GM12878 (cell line): Measurements from ENCODE around the gene NMNAT3. TPM values are rescaled to one million over a fixed set of nuclear protein-coding genes. Genes with fewer than 3 reads are reported as not detected.

Experiments used
- ATAC-seq: fragments of 200-7000 bp; cut with Tn5 transposase; 3 replicates; pipeline ENCODE4 v1.9.1; 2020; ENCODE audit warnings: mild to moderate bottlenecking, moderate library complexity
- BruUV-seq: library from RNA; stranded (reverse); fragments of 400-500 nt; replicated peaks from 2 replicates; lab custom pipeline; 2021; lab: Mats Ljungman, UMichigan
- CTCF ChIA-PET: fragments of 300-600 bp; sonication (Branson Sonifier 250); formaldehyde crosslinking; extraction: SDS; loops from one replicate; lab custom pipeline; 2021; ENCODE audit warnings: inconsistent platforms; lab: Yijun Ruan, JAX
- POLR2A ChIA-PET: fragments of 350-600 bp; formaldehyde crosslinking; extraction: SDS; loops from one replicate; lab custom pipeline; 2021; ENCODE audit warnings: inconsistent platforms; lab: Charles Lee
- RAD21 ChIA-PET: fragments of 300-600 bp; sonication (Branson Sonifier 250); formaldehyde crosslinking; loops from one replicate; lab custom pipeline; 2023; ENCODE audit warnings: antibody characterized with exemption; ENCODE audit not compliant: unreplicated experiment; lab: Charles Lee
- SMC1A ChIA-PET: fragments of 300-600 bp; sonication (Branson Sonifier 250); formaldehyde crosslinking; loops from one replicate; lab custom pipeline; 2023; ENCODE audit not compliant: unreplicated experiment, uncharacterized antibody; lab: Charles Lee
- DNase-seq: peaks from one replicate; pipeline ENCODE4 v3.0.0-alpha.2; 2011; ENCODE audit warnings: low read depth, low spot score
- FAIRE-seq: peaks from 3 replicates; lab custom pipeline; 2011; peaks lifted over from hg19 to GRCh38; lab: Jason Lieb, UNC
- H2AFZ ChIP-seq: 2 replicates; pipeline ENCODE4 v1.6.0; 2011; ENCODE audit warnings: low read depth, low read length, control low read depth; ENCODE audit not compliant: control insufficient read depth
- H3K27ac ChIP-seq: 2 replicates; pipeline ENCODE4 v1.5.1; 2011; ENCODE audit warnings: control low read depth; ENCODE audit not compliant: control insufficient read depth, insufficient read depth
- H3K27me3 ChIP-seq, 2 experiments: replicated peaks in 1 of 2; 2 replicates each; pipeline versions ENCODE4 v1.6.0 to v1.6.1; 2011; ENCODE audit warnings: low read length in 1 of 2; ENCODE audit not compliant: control insufficient read depth in 2 of 2, insufficient read depth in 2 of 2
- H3K36me3 ChIP-seq, 2 experiments: 2 replicates each; pipeline ENCODE4 v1.5.1; 2011; ENCODE audit warnings: low read length in 1 of 2; ENCODE audit not compliant: control insufficient read depth in 2 of 2, insufficient read depth in 2 of 2
- H3K4me1 ChIP-seq: 2 replicates; pipeline ENCODE4 v1.6.1; 2011; ENCODE audit warnings: mild to moderate bottlenecking, low read length, moderate library complexity, mixed read lengths; ENCODE audit not compliant: control insufficient read depth, insufficient read depth
- H3K4me2 ChIP-seq: 2 replicates; pipeline ENCODE4 v1.6.0; 2011; ENCODE audit warnings: control low read depth; ENCODE audit not compliant: control insufficient read depth, insufficient read depth
- H3K4me3 ChIP-seq: fragments of 200-600 bp; sonication (generic); 2 replicates; pipeline ENCODE4 v1.5.1; 2016
- H3K79me2 ChIP-seq: 2 replicates; pipeline ENCODE4 v1.6.0; 2011; ENCODE audit warnings: low read length; ENCODE audit not compliant: control insufficient read depth, insufficient read depth
- H3K9ac ChIP-seq: 2 replicates; pipeline ENCODE4 v1.8.0; 2011; ENCODE audit warnings: low read length, control low read depth, mixed read lengths; ENCODE audit not compliant: control insufficient read depth, insufficient read depth
- H3K9me3 ChIP-seq: replicated peaks from 3 replicates; pipeline ENCODE4 v1.5.1; 2011; ENCODE audit warnings: mild to moderate bottlenecking, low read length; ENCODE audit not compliant: control insufficient read depth, insufficient read depth
- H4K20me1 ChIP-seq: 2 replicates; pipeline ENCODE4 v1.6.0; 2011; ENCODE audit not compliant: control insufficient read depth, insufficient read depth
- BACH1 ChIP-seq: fragments of 450-650 bp; IDR thresholded peaks from 2 replicates; pipeline ENCODE4 v1.6.1; 2017; ENCODE audit warnings: mild to moderate bottlenecking, borderline replicate concordance
- BRCA1 ChIP-seq: IDR thresholded peaks from 2 replicates; pipeline ENCODE4 v1.6.1; 2011; ENCODE audit warnings: low read depth, low read length, improper control_type of control experiment
- EGR1 ChIP-seq, 2 experiments: IDR thresholded peaks; 1 replicate in 1 of 2; 2 replicates in 1 of 2; pipeline ENCODE4 v1.6.1; 2011 to 2012; ENCODE audit warnings: low read depth in 2 of 2, low read length in 2 of 2, borderline replicate concordance in 1 of 2, mild to moderate bottlenecking in 1 of 2, moderate library complexity in 1 of 2
- GABPA ChIP-seq: IDR thresholded peaks from 2 replicates; pipeline ENCODE4 v1.6.1; 2014; ENCODE audit warnings: antibody characterized with exemption, low read depth, mild to moderate bottlenecking, inconsistent platforms
- HCFC1 ChIP-seq: fragments of 150-350 bp; IDR thresholded peaks from 2 replicates; pipeline ENCODE4 v1.6.1; 2014; ENCODE audit warnings: low read length
- JUND ChIP-seq: IDR thresholded peaks from 2 replicates; pipeline ENCODE4 v1.6.1; 2012; ENCODE audit warnings: low read depth, mild to moderate bottlenecking, low read length, improper control_type of control experiment, moderate library complexity
- PAX8 ChIP-seq: fragments of 450-650 bp; IDR thresholded peaks from 2 replicates; pipeline ENCODE4 v1.6.1; 2017; ENCODE audit warnings: mild to moderate bottlenecking, moderate library complexity
- POLR2A ChIP-seq: IDR thresholded peaks from 2 replicates; pipeline ENCODE4 v1.6.1; 2011; ENCODE audit warnings: low read depth, mild to moderate bottlenecking, low read length
- SIX5 ChIP-seq: IDR thresholded peaks from 2 replicates; pipeline ENCODE4 v1.6.1; 2011; ENCODE audit warnings: mild to moderate bottlenecking, low read depth, low read length, moderate library complexity; ENCODE audit not compliant: severe bottlenecking
- SREBF1 ChIP-seq: IDR thresholded peaks from 2 replicates; pipeline ENCODE4 v1.6.1; 2012; ENCODE audit warnings: mild to moderate bottlenecking, low read length
- SUZ12 ChIP-seq: fragments of 200-600 bp; sonication (generic); IDR thresholded peaks from one replicate; pipeline ENCODE4 v1.6.1; 2018; ENCODE audit warnings: antibody characterized with exemption, mild to moderate bottlenecking; ENCODE audit not compliant: unreplicated experiment
- ZBTB4 ChIP-seq: fragments of 450-650 bp; formaldehyde crosslinking; IDR thresholded peaks from 2 replicates; pipeline ENCODE4 v1.4.0; 2022; ENCODE audit warnings: mild to moderate bottlenecking, moderate library complexity
- ZNF24 ChIP-seq: fragments of 450-650 bp; IDR thresholded peaks from 2 replicates; pipeline ENCODE4 v1.6.1; 2017; ENCODE audit warnings: antibody characterized with exemption, mild to moderate bottlenecking
- ZZZ3 ChIP-seq: IDR thresholded peaks from 2 replicates; pipeline ENCODE4 v1.6.1; 2011; ENCODE audit warnings: low read depth; ENCODE audit not compliant: control insufficient read depth, insufficient read length
- WGBS: methylation state at CpG from one replicate; pipeline ENCODE4 v1.1.6; 2016; ENCODE audit warnings: low lambda C conversion rate; ENCODE audit not compliant: insufficient replicate concordance, insufficient coverage; ENCODE audit errors: missing lambda C conversion rate; 5-methylcytosine and 5-hydroxymethylcytosine counted together
- in situ Hi-C: fragments of 300-500 bp; cut with MboI; formaldehyde crosslinking; loops from 9 replicates; pipeline ENCODE4 v1.14.3; 2018; ENCODE audit warnings: mixed read lengths
- intact Hi-C: fragments of 100-400 bp; cut with micrococcal nuclease; formaldehyde crosslinking; loops from one replicate; pipeline ENCODE4 v1.14.2; 2022; ENCODE audit not compliant: unreplicated experiment
- polyA plus RNA-seq, 11 experiments: library from polyadenylated mRNA; depleted of rRNA in 4 of 11; unstranded in 6 of 11; stranded (reverse) in 5 of 11; fragments of >200 nt; fragmentation: Nextera tagmentation in 4 of 11; fragmentation: Illumina TruSeq in 1 of 11; extraction: Ambion mirVana in 4 of 11; extraction: Trizol in 1 of 11; gene quantifications; 1 replicate in 1 of 11; 2 replicates in 10 of 11; pipeline versions ENCODE4 v1.2.1 to v1.2.3, GENCODE V29; 2011 to 2016; ENCODE audit warnings: inconsistent platforms in 2 of 11, missing spikeins in 2 of 11, low read depth in 1 of 11
- total RNA-seq, 4 experiments: library from RNA; depleted of rRNA in 3 of 4; stranded (reverse); fragments of >200 nt in 3 of 4; fragmentation: Illumina TruSeq in 1 of 4; extraction: Trizol in 1 of 4; gene quantifications; 2 replicates each; pipeline versions ENCODE4 v1.2.1 to v1.2.3, GENCODE V29; 2013 to 2021

NMNAT3 gene
- total and polyA plus RNA-seq, 10 of the 15 experiments (the other 5 are each of a cell fraction or from before 2014, with no cell fraction given) = under 0.01 to 0.92 (median 0.08) TPM; not detected in 4

GRCh38 chr3:139617672-139618268, 60.0 kb downstream of the NMNAT3 start:
- TF ChIP-seq SIX5 (no peak), ZNF24 (no peak), ZBTB4 (CRISPR knock-in tag) (no peak)
- TF ChIP-seq, all 136 proteins: peak for 0
- SMC1A ChIA-PET = no interaction called here
- no peaks in the 10 kb centered on the region for H3K36me3 ChIP-seq
- H3K4me1 ChIP-seq = no peaks in the 10 kb centered on the region
- H4K20me1 ChIP-seq = no peaks in the 10 kb centered on the region
- no peak overlapping the region for H3K4me3 ChIP-seq
- ATAC-seq (no peak), DNase-seq (no peak), FAIRE-seq (no peak)
- no peak overlapping the region for H2AFZ ChIP-seq
- no peaks in the 10 kb centered on the region for H3K27me3 ChIP-seq
- in situ Hi-C loops (no loop called here), intact Hi-C loops (no loop called here)
- no peaks in the 10 kb centered on the region for H3K9me3 ChIP-seq
- no peak overlapping the region for H3K4me2 ChIP-seq
- H3K79me2 ChIP-seq = no peaks in the 10 kb centered on the region
- H3K27ac ChIP-seq = no peak overlapping the region
- POLR2A ChIA-PET = no interaction called here
- CTCF ChIA-PET = no interaction called here
- no peak overlapping the region for H3K9ac ChIP-seq
- 9% methylated on average over 3 of the region's 3 CpGs for WGBS
- BruUV-seq = no TSS peak
- RAD21 ChIA-PET = no interaction called here

- H3K9ac ChIP-seq = no peak overlapping the region
- RAD21 ChIA-PET = no interaction called here
- intact Hi-C loops (no loop called here), in situ Hi-C loops (no loop called here)
- H3K4me1 ChIP-seq = no peaks in the 10 kb centered on the region
- FAIRE-seq (no peak), ATAC-seq (no peak), DNase-seq (no peak)
- no peaks in the 10 kb centered on the region for H3K9me3 ChIP-seq
- no peak overlapping the region for H3K4me2 ChIP-seq
- WGBS = 50% methylated on average over 5 of the region's 5 CpGs
- no peaks in the 10 kb centered on the region for H4K20me1 ChIP-seq
- H3K36me3 ChIP-seq = no peaks in the 10 kb centered on the region
- H3K27me3 ChIP-seq = no peaks in the 10 kb centered on the region
- no peak overlapping the region for H2AFZ ChIP-seq
- H3K27ac ChIP-seq = no peak overlapping the region
- SMC1A ChIA-PET = no interaction called here
- H3K4me3 ChIP-seq = no peak overlapping the region
- CTCF ChIA-PET = no interaction called here
- POLR2A ChIA-PET = no interaction called here
- no peaks in the 10 kb centered on the region for H3K79me2 ChIP-seq
- BruUV-seq = no TSS peak
- TF ChIP-seq BRCA1 (no peak), HCFC1 (no peak), SREBF1 (no peak), POLR2A (no peak), PAX8 (no peak), EGR1 (IDR thresholded peaks at IDR 0.05; ENCODE audit: borderline replicate concordance in 1 of 2, low read depth in 2 of 2, low read length in 2 of 2) (no peak), SUZ12 (no peak), GABPA (no peak), JUND (no peak), BACH1 (no peak), ZZZ3 (no peak)
Measured at GRCh38 chr3:139611528-139611927, 66.2 kb downstream of the NMNAT3 start.
